ENCODE measurements around the gene CTSD. TPM values are rescaled to one million over a fixed set of nuclear protein-coding genes. Genes with fewer than 3 reads are reported as not detected.

Gene CTSD
- total RNA-seq, 2 experiments from 2014 or later = 30.1 to 34.5 TPM

GRCh38 chr11:1718326-1718725 is 45.4 kb downstream of the CTSD start:
- CTCF ChIA-PET = no interaction called here
- Mint-ChIP-seq H3K4me1 (ENCODE audit: low read depth) (no peaks in the 10 kb centered on the region), H3K27me3 (ENCODE audit: low read depth) (no peaks in the 10 kb centered on the region), H3K36me3 (ENCODE audit: low read depth) (no peaks in the 10 kb centered on the region), H3K4me3 (no peak overlapping the region), H3K9me3 (no peaks in the 10 kb centered on the region), H3K27ac (no peak overlapping the region)
- DNase-seq = no peak
- intact Hi-C loops (cut with micrococcal nuclease) = no loop called here

- CTCF ChIA-PET = interaction anchor here (0.6 kb wide), 2 partner anchors 10 to 113 kb away, joined by 3 to 4 read pairs; no protein-coding TSS in a partner anchor
- Mint-ChIP-seq H3K27me3 (ENCODE audit: low read depth) (no peaks in the 10 kb centered on the region), H3K9me3 (no peaks in the 10 kb centered on the region), H3K36me3 (ENCODE audit: low read depth) (no peaks in the 10 kb centered on the region), H3K4me1 (ENCODE audit: low read depth) (no peaks in the 10 kb centered on the region), H3K4me3 (no peak overlapping the region), H3K27ac (no peak overlapping the region)
- no peak for DNase-seq
- intact Hi-C loops (cut with micrococcal nuclease) = no loop called here
Measured at GRCh38 chr11:1717745-1718144, 46.0 kb downstream of the CTSD start.

- CTCF ChIA-PET = interaction anchor here (1.2 kb wide), 1 partner anchor 21 kb away, joined by 6 read pairs; no protein-coding TSS in a partner anchor
- H3K9me3 Mint-ChIP-seq = no peaks in the 10 kb centered on the region
- DNase-seq = no peak
- H3K4me1 Mint-ChIP-seq (ENCODE audit: low read depth) = no peaks in the 10 kb centered on the region
- H3K27me3 Mint-ChIP-seq (ENCODE audit: low read depth) = no peaks in the 10 kb centered on the region
- no peaks in the 10 kb centered on the region for H3K36me3 Mint-ChIP-seq (ENCODE audit: low read depth)
- no peak overlapping the region for H3K27ac Mint-ChIP-seq
- intact Hi-C loops (cut with micrococcal nuclease) = no loop called here
- no peak overlapping the region for H3K4me3 Mint-ChIP-seq
Measured at GRCh38 chr11:1714908-1715885, 48.5 kb downstream of the CTSD start.

- H3K27ac Mint-ChIP-seq = peak overlapping the region; percentile 48
- intact Hi-C loops (cut with micrococcal nuclease) = no loop called here
- CTCF ChIA-PET = interaction anchor here (2.7 kb wide), 1 partner anchor 15 kb away, joined by 15 read pairs; no protein-coding TSS in a partner anchor
- no peak for DNase-seq
- H3K27me3 Mint-ChIP-seq (ENCODE audit: low read depth) = no peaks in the 10 kb centered on the region
- no peaks in the 10 kb centered on the region for H3K36me3 Mint-ChIP-seq (ENCODE audit: low read depth)
- no peaks in the 10 kb centered on the region for H3K9me3 Mint-ChIP-seq
- H3K4me3 Mint-ChIP-seq = no peak overlapping the region
- H3K4me1 Mint-ChIP-seq (ENCODE audit: low read depth) = no peaks in the 10 kb centered on the region
Measured at GRCh38 chr11:1708716-1709115, 55.0 kb downstream of the CTSD start.

GRCh38 chr11:1707751-1708150 is 56.0 kb downstream of the CTSD start:
- intact Hi-C loops (cut with micrococcal nuclease) = no loop called here
- H3K27ac Mint-ChIP-seq = no peak overlapping the region
- H3K4me1 Mint-ChIP-seq (ENCODE audit: low read depth) = no peaks in the 10 kb centered on the region
- H3K27me3 Mint-ChIP-seq (ENCODE audit: low read depth) = no peaks in the 10 kb centered on the region
- H3K36me3 Mint-ChIP-seq (ENCODE audit: low read depth) = no peaks in the 10 kb centered on the region
- DNase-seq = no peak
- H3K9me3 Mint-ChIP-seq = no peaks in the 10 kb centered on the region
- H3K4me3 Mint-ChIP-seq = no peak overlapping the region
- CTCF ChIA-PET = interaction anchor here (0.5 to 2.8 kb wide), 7 partner anchors 14 to 321 kb away, joined by 3 to 22 read pairs (median 5); partner anchors contain the start of gene CTSD

- Mint-ChIP-seq H3K27ac (no peak overlapping the region), H3K9me3 (peaks cover 5% of the 10 kb centered on the region), H3K4me3 (no peak overlapping the region), H3K4me1 (ENCODE audit: low read depth) (no peaks in the 10 kb centered on the region), H3K36me3 (ENCODE audit: low read depth) (no peaks in the 10 kb centered on the region), H3K27me3 (ENCODE audit: low read depth) (no peaks in the 10 kb centered on the region)
- CTCF ChIA-PET = interaction anchor here (0.9 to 2.8 kb wide), 8 partner anchors 13 to 294 kb away, joined by 3 to 22 read pairs (median 6); partner anchors contain the start of gene CTSD
- peak; percentile 35 for DNase-seq
- intact Hi-C loops (cut with micrococcal nuclease) = no loop called here
Measured at GRCh38 chr11:1706634-1707400, 56.9 kb downstream of the CTSD start.

GRCh38 chr11:1705126-1706052 is 58.3 kb downstream of the CTSD start:
- CTCF ChIA-PET = interaction anchor here (1.9 to 2.8 kb wide), 2 partner anchors 11 to 127 kb away, joined by 8 to 22 read pairs; no protein-coding TSS in a partner anchor
- Mint-ChIP-seq H3K36me3 (ENCODE audit: low read depth) (no peaks in the 10 kb centered on the region), H3K9me3 (peaks cover 11% of the 10 kb centered on the region), H3K27me3 (ENCODE audit: low read depth) (no peaks in the 10 kb centered on the region), H3K4me1 (ENCODE audit: low read depth) (peaks cover 11% of the 10 kb centered on the region), H3K4me3 (no peak overlapping the region), H3K27ac (no peak overlapping the region)
- no peak for DNase-seq
- intact Hi-C loops (cut with micrococcal nuclease) = no loop called here

- intact Hi-C loops (cut with micrococcal nuclease) = no loop called here
- Mint-ChIP-seq H3K27me3 (ENCODE audit: low read depth) (no peaks in the 10 kb centered on the region), H3K27ac (no peak overlapping the region), H3K9me3 (peaks cover 11% of the 10 kb centered on the region), H3K36me3 (ENCODE audit: low read depth) (no peaks in the 10 kb centered on the region), H3K4me3 (no peak overlapping the region), H3K4me1 (ENCODE audit: low read depth) (peaks cover 12% of the 10 kb centered on the region)
- no peak for DNase-seq
- CTCF ChIA-PET = interaction anchor here (0.8 kb wide), 1 partner anchor 122 kb away, joined by 3 read pairs; no protein-coding TSS in a partner anchor
Measured at GRCh38 chr11:1703146-1703545, 60.6 kb downstream of the CTSD start.

Other genes with a start within 250 kb of the CTSD start
- gene DUSP8, start 191.7 kb downstream of the CTSD start, total RNA-seq = 1 to 10 TPM; 2.9 to 3.0 TPM
- gene KRTAP5-1, start 178.6 kb downstream of the CTSD start, total RNA-seq = not detected
- not detected for gene KRTAP5-2, start 165.6 kb downstream of the CTSD start, total RNA-seq
- gene KRTAP5-3, start 155.5 kb downstream of the CTSD start, total RNA-seq = not detected
- gene KRTAP5-4, start 141.8 kb downstream of the CTSD start, total RNA-seq = not detected
- not detected for gene KRTAP5-5, start 134.2 kb downstream of the CTSD start, total RNA-seq
- not detected for gene KRTAP5-6, start 66.7 kb downstream of the CTSD start, total RNA-seq
- under 1 TPM; 0.22 to 0.31 TPM for gene IFITM10, start 13.3 kb downstream of the CTSD start, total RNA-seq
- gene SYT8, start 71.1 kb upstream of the CTSD start, total RNA-seq = not detected
- gene TNNI2, start 75.1 kb upstream of the CTSD start, total RNA-seq = not detected
- 10 to 100 TPM; 42.4 to 42.9 TPM for gene LSP1, start 89.2 kb upstream of the CTSD start, total RNA-seq
- gene PRR33, start 128.0 kb upstream of the CTSD start, total RNA-seq = under 1 TPM; 0.07 to 0.12 TPM
- gene TNNT3, start 155.8 kb upstream of the CTSD start, total RNA-seq = 1 to 10 TPM; 2.3 to 3.3 TPM
- gene MRPL23, start 183.4 kb upstream of the CTSD start, total RNA-seq = 100 to 1,000 TPM; 125 to 127 TPM
- gene H19, start 233.9 kb upstream of the CTSD start, total RNA-seq = not detected